Fibroblast of lung (primary cell): ENCODE data around the gene GM2A.

Experiments
- EZH2 ChIP-seq: IDR thresholded peaks from 2 replicates; pipeline ENCODE4 v1.5.1; 2012; ENCODE audit warnings: low read length, control low read depth, mild to moderate bottlenecking; ENCODE audit errors: missing control alignments
- TF ChIP-seq, protein P1 (sequence below), 2 donors: IDR thresholded peaks in 1 of 2; conservative IDR thresholded peaks in 1 of 2; 1 replicate in 1 of 2; 2 replicates in 1 of 2; pipeline ENCODE4 v1.5.1; 2011 to 2012; ENCODE audit warnings: low read length in 2 of 2, control low read depth in 1 of 2, inconsistent platforms in 1 of 2, low read depth in 1 of 2, mild to moderate bottlenecking in 1 of 2

DNA sequence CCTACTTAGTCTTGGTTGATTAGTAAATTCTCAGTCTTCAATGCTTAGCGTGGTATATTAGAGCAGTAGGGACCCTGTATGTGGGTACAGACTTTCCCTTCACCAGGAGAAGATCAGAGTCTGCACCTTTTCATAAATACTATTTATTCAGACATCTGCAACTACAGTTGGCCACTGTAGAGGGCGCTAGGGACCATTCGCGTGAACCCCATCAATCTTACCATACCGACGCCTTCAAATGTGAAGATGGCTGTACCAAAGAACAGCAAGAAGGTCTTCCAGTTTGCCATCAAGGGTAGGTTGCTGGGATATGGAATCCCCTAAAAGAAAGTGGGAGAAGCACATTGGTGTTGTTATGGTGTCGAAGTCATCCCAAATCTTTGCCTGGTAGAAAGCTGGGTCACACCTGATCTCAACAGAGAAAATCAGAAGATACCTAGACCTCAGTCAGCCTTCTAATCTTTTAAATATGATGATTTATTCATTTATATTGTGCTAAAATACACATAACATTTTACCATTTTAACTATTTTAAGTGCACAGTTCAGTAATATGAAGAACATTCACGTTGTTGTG lies 31.5 kb downstream of the GM2A start:
- TF ChIP-seq EZH2, result no peak
- TF ChIP-seq, protein P1, sequence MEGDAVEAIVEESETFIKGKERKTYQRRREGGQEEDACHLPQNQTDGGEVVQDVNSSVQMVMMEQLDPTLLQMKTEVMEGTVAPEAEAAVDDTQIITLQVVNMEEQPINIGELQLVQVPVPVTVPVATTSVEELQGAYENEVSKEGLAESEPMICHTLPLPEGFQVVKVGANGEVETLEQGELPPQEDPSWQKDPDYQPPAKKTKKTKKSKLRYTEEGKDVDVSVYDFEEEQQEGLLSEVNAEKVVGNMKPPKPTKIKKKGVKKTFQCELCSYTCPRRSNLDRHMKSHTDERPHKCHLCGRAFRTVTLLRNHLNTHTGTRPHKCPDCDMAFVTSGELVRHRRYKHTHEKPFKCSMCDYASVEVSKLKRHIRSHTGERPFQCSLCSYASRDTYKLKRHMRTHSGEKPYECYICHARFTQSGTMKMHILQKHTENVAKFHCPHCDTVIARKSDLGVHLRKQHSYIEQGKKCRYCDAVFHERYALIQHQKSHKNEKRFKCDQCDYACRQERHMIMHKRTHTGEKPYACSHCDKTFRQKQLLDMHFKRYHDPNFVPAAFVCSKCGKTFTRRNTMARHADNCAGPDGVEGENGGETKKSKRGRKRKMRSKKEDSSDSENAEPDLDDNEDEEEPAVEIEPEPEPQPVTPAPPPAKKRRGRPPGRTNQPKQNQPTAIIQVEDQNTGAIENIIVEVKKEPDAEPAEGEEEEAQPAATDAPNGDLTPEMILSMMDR (conservative IDR thresholded peaks at IDR 0.05 in 1 of 2, IDR thresholded peaks at IDR 0.05 in 1 of 2; ENCODE audit: low read depth in 1 of 2, low read length in 2 of 2), result no peak
